Ascending aorta (tissue), 2 donors: ENCODE data around the gene CNEP1R1. TPM values are rescaled to one million over a fixed set of nuclear protein-coding genes. Genes with fewer than 3 reads are reported as not detected.
"Not testable (repeated sequence)": the region's sequence is repeated elsewhere in the genome, so short reads cannot be mapped to it uniquely, and the experiment has no call there.

Experiments used
- DNase-seq, 2 donors: peaks; one replicate each; pipeline ENCODE4 v3.0.0-alpha.2; 2019; ENCODE audit warnings: low spot score in 2 of 2
- H3K27ac ChIP-seq, 2 donors: fragments of 200-600 bp; sonication (generic); one replicate each; pipeline ENCODE4 v1.5.1; 2016 to 2017; ENCODE audit warnings: mild to moderate bottlenecking in 1 of 2
- H3K27me3 ChIP-seq: fragments of 200-600 bp; sonication (generic); one replicate; pipeline ENCODE4 v1.5.1; 2017
- H3K36me3 ChIP-seq, 2 donors: fragments of 200-600 bp; sonication (generic); one replicate each; pipeline ENCODE4 v1.5.1; 2016
- H3K4me1 ChIP-seq, 2 donors: fragments of 200-600 bp; sonication (generic); one replicate each; pipeline ENCODE4 v1.5.1; 2016 to 2017; ENCODE audit warnings: mild to moderate bottlenecking in 1 of 2
- H3K4me3 ChIP-seq, 2 donors: fragments of 200-600 bp; sonication (generic); one replicate each; pipeline ENCODE4 v1.5.1; 2016 to 2017; ENCODE audit warnings: mild to moderate bottlenecking in 1 of 2
- H3K9me3 ChIP-seq, 2 donors: fragments of 200-600 bp; sonication (generic); one replicate each; pipeline ENCODE4 v1.5.1; 2016
- intact Hi-C: fragments of 100-400 bp; cut with DNase I; formaldehyde crosslinking; loops from one replicate; pipeline ENCODE4 v1.15.1; 2023
- total RNA-seq: library from RNA; depleted of rRNA; stranded (reverse); fragments of >200 nt; gene quantifications from one replicate; pipeline ENCODE4 v1.1.0, GENCODE V29; 2016
- TF ChIP-seq, protein P1 (sequence below), 3 experiments: fragments of 200-600 bp in 2 of 3; fragments of 450-650 bp in 1 of 3; sonication (generic) in 2 of 3; IDR thresholded peaks; one replicate each; pipeline ENCODE4 v1.5.1; 2016 to 2019; ENCODE audit warnings: antibody characterized with exemption in 3 of 3, mild to moderate bottlenecking in 1 of 3, moderate library complexity in 1 of 3

Gene CNEP1R1
- total RNA-seq, 1 donor from 2014 or later = 5.9 TPM

DNA sequence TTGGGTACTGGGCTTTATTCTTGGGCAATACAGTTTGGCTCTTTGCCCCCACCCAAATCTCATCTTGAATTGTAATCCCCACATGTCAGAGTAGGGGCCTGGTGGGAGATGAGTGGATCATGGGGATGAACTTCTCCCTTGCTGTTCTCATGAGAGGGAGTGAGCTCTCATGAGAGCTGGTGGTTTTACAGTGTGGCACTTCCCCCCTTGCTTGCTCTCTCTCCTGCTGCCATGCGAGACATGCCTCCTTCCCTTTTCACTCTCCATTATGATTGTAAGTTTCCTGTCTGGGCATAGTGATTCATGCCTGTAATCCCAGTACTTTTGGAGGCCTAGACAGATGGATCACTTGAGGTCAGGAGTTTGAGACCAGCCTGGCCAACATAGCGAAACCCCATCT is 18.1 kb upstream of the CNEP1R1 start:
- no peak for DNase-seq
- no peaks in the 10 kb centered on the region for H3K36me3 ChIP-seq
- H3K9me3 ChIP-seq = no peaks in the 10 kb centered on the region
- TF ChIP-seq, protein P1, sequence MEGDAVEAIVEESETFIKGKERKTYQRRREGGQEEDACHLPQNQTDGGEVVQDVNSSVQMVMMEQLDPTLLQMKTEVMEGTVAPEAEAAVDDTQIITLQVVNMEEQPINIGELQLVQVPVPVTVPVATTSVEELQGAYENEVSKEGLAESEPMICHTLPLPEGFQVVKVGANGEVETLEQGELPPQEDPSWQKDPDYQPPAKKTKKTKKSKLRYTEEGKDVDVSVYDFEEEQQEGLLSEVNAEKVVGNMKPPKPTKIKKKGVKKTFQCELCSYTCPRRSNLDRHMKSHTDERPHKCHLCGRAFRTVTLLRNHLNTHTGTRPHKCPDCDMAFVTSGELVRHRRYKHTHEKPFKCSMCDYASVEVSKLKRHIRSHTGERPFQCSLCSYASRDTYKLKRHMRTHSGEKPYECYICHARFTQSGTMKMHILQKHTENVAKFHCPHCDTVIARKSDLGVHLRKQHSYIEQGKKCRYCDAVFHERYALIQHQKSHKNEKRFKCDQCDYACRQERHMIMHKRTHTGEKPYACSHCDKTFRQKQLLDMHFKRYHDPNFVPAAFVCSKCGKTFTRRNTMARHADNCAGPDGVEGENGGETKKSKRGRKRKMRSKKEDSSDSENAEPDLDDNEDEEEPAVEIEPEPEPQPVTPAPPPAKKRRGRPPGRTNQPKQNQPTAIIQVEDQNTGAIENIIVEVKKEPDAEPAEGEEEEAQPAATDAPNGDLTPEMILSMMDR (IDR thresholded peaks at IDR 0.05) = no peak
- no peaks in the 10 kb centered on the region for H3K27me3 ChIP-seq
- intact Hi-C loops = no loop called here
- H3K4me3 ChIP-seq = no peak overlapping the region
- H3K27ac ChIP-seq = no peak overlapping the region
- no peaks in the 10 kb centered on the region for H3K4me1 ChIP-seq

GRCh38 chr16:50007744-50008143 is 17.3 kb upstream of the CNEP1R1 start:
- H3K27me3 ChIP-seq = no peaks in the 10 kb centered on the region
- H3K4me3 ChIP-seq = no peak overlapping the region
- intact Hi-C loops = no loop called here
- no peaks in the 10 kb centered on the region for H3K4me1 ChIP-seq
- H3K36me3 ChIP-seq = no peaks in the 10 kb centered on the region
- TF ChIP-seq, protein P1 (IDR thresholded peaks at IDR 0.05) = no peak
- H3K9me3 ChIP-seq = no peaks in the 10 kb centered on the region
- no peak overlapping the region for H3K27ac ChIP-seq
- no peak for DNase-seq

- TF ChIP-seq, protein P1 (IDR thresholded peaks at IDR 0.05) = no peak
- intact Hi-C loops = no loop called here
- no peak overlapping the region for H3K27ac ChIP-seq
Observed at GRCh38 chr16:50010212-50010611, 14.8 kb upstream of the CNEP1R1 start.

GRCh38 chr16:50011707-50012106 is 13.3 kb upstream of the CNEP1R1 start:
- no peak for DNase-seq
- TF ChIP-seq, protein P1 (IDR thresholded peaks at IDR 0.05) = no peak
- Histone ChIP-seq H3K9me3 (no peaks in the 10 kb centered on the region), H3K4me1 (no peaks in the 10 kb centered on the region), H3K36me3 (no peaks in the 10 kb centered on the region), H3K27ac (no peak overlapping the region), H3K27me3 (no peaks in the 10 kb centered on the region), H3K4me3 (no peak overlapping the region)
- intact Hi-C loops = no loop called here

More at GRCh38 chr16:50010212-50010611, 14.8 kb upstream of the CNEP1R1 start:
- H3K4me3 ChIP-seq = no peak overlapping the region
- no peaks in the 10 kb centered on the region for H3K4me1 ChIP-seq
- no peaks in the 10 kb centered on the region for H3K9me3 ChIP-seq
- H3K36me3 ChIP-seq = no peaks in the 10 kb centered on the region
- DNase-seq = no peak
- H3K27me3 ChIP-seq = no peaks in the 10 kb centered on the region

- DNase-seq = no peak
- H3K36me3 ChIP-seq = no peaks in the 10 kb centered on the region
- no peak overlapping the region for H3K4me3 ChIP-seq
- intact Hi-C loops = no loop called here
- no peaks in the 10 kb centered on the region for H3K27me3 ChIP-seq
- no peaks in the 10 kb centered on the region for H3K4me1 ChIP-seq
- H3K27ac ChIP-seq = no peak overlapping the region
- TF ChIP-seq, protein P1 (IDR thresholded peaks at IDR 0.05) = no peak
- H3K9me3 ChIP-seq = no peaks in the 10 kb centered on the region
Observed at GRCh38 chr16:50012182-50012581, 12.8 kb upstream of the CNEP1R1 start.

DNA sequence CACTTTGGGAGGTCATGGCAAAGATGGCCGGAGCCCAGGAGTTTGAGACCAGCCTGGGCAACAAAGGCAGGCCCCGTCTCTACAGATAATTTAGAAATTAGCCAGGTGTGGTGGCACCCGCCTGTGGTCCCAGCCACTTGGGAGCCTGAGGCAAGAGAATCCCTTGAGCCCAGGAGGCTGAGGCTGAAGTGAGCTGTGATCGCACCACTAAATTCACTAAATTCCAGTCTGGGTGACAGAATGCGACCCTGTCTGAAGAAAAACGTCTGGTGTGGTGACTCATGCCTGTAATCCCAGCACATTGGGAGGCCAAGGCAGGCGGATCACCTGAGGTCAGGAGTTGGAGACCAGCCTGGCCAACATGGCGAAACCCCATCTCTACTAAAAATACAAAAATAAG is 10.8 kb upstream of the CNEP1R1 start:
- H3K4me1 ChIP-seq, H3K4me3 ChIP-seq, H3K36me3 ChIP-seq, H3K27me3 ChIP-seq, intact Hi-C loops, DNase-seq, H3K9me3 ChIP-seq, H3K27ac ChIP-seq: not testable (repeated sequence)
